ENCODE results near the gene MYO1H. TPM values are rescaled to one million over a fixed set of nuclear protein-coding genes. Genes with fewer than 3 reads are reported as not detected.

The MYO1H gene
- total RNA-seq, 1 experiment from 2014 or later, result not detected

- in situ Hi-C loops (cut with HindIII; ENCODE audit: low pct_unique_long_range_greater_than_20kb, low sequenced_read_pairs), result no loop called here
- no peak for DNase-seq (ENCODE audit: low read depth)
Measured at GRCh38 chr12:109476807-109477184, 129.1 kb downstream of the MYO1H start.

- DNase-seq (ENCODE audit: low read depth), result peak; percentile 77
- in situ Hi-C loops (cut with HindIII; ENCODE audit: low pct_unique_long_range_greater_than_20kb, low sequenced_read_pairs), result no loop called here
Measured at GRCh38 chr12:109477185-109477962, 129.7 kb downstream of the MYO1H start, which contains the start of the genes KCTD10 and UBE3B. TSS of gene KCTD10 (minus strand) at chr12:109477300. CDS start at chr12:109477262, 38 bp downstream. TSS of gene UBE3B (plus strand) at chr12:109477634. CDS start at chr12:109483552, 5,918 bp downstream.

- no peak for DNase-seq (ENCODE audit: low read depth)
- in situ Hi-C loops (cut with HindIII; ENCODE audit: low pct_unique_long_range_greater_than_20kb, low sequenced_read_pairs), result no loop called here
Measured at GRCh38 chr12:109477963-109478315, 130.2 kb downstream of the MYO1H start.

GRCh38 chr12:109479761-109480160 lies 132.1 kb downstream of the MYO1H start:
- DNase-seq (ENCODE audit: low read depth), result no peak
- in situ Hi-C loops (cut with HindIII; ENCODE audit: low pct_unique_long_range_greater_than_20kb, low sequenced_read_pairs), result no loop called here

- DNase-seq (ENCODE audit: low read depth), result no peak
- in situ Hi-C loops (cut with HindIII; ENCODE audit: low pct_unique_long_range_greater_than_20kb, low sequenced_read_pairs), result no loop called here
Measured at GRCh38 chr12:109480356-109480755, 132.7 kb downstream of the MYO1H start.

GRCh38 chr12:109481863-109482262 lies 134.2 kb downstream of the MYO1H start:
- no peak for DNase-seq (ENCODE audit: low read depth)
- in situ Hi-C loops (cut with HindIII; ENCODE audit: low pct_unique_long_range_greater_than_20kb, low sequenced_read_pairs), result no loop called here

- no peak for DNase-seq (ENCODE audit: low read depth)
- in situ Hi-C loops (cut with HindIII; ENCODE audit: low pct_unique_long_range_greater_than_20kb, low sequenced_read_pairs), result no loop called here
Measured at GRCh38 chr12:109482491-109482890, 134.8 kb downstream of the MYO1H start.

GRCh38 chr12:109482894-109483293 lies 135.2 kb downstream of the MYO1H start:
- no peak for DNase-seq (ENCODE audit: low read depth)
- in situ Hi-C loops (cut with HindIII; ENCODE audit: low pct_unique_long_range_greater_than_20kb, low sequenced_read_pairs), result no loop called here

- in situ Hi-C loops (cut with HindIII; ENCODE audit: low pct_unique_long_range_greater_than_20kb, low sequenced_read_pairs), result no loop called here
- no peak for DNase-seq (ENCODE audit: low read depth)
Measured at GRCh38 chr12:109483346-109483745, 135.6 kb downstream of the MYO1H start.

GRCh38 chr12:109485201-109485600 lies 137.5 kb downstream of the MYO1H start:
- in situ Hi-C loops (cut with HindIII; ENCODE audit: low pct_unique_long_range_greater_than_20kb, low sequenced_read_pairs), result no loop called here
- no peak for DNase-seq (ENCODE audit: low read depth)

GRCh38 chr12:109487181-109488050 lies 139.7 kb downstream of the MYO1H start:
- no peak for DNase-seq (ENCODE audit: low read depth)
- in situ Hi-C loops (cut with HindIII; ENCODE audit: low pct_unique_long_range_greater_than_20kb, low sequenced_read_pairs), result no loop called here

GRCh38 chr12:109488051-109488665 lies 140.5 kb downstream of the MYO1H start:
- in situ Hi-C loops (cut with HindIII; ENCODE audit: low pct_unique_long_range_greater_than_20kb, low sequenced_read_pairs), result no loop called here
- DNase-seq (ENCODE audit: low read depth), result no peak

GRCh38 chr12:109489016-109489954 lies 141.6 kb downstream of the MYO1H start:
- in situ Hi-C loops (cut with HindIII; ENCODE audit: low pct_unique_long_range_greater_than_20kb, low sequenced_read_pairs), result no loop called here
- DNase-seq (ENCODE audit: low read depth), result no peak

GRCh38 chr12:109489955-109490565 lies 142.4 kb downstream of the MYO1H start:
- in situ Hi-C loops (cut with HindIII; ENCODE audit: low pct_unique_long_range_greater_than_20kb, low sequenced_read_pairs), result no loop called here
- no peak for DNase-seq (ENCODE audit: low read depth)

- in situ Hi-C loops (cut with HindIII; ENCODE audit: low pct_unique_long_range_greater_than_20kb, low sequenced_read_pairs), result no loop called here
- DNase-seq (ENCODE audit: low read depth), result no peak
Measured at GRCh38 chr12:109491671-109492070, 144.0 kb downstream of the MYO1H start.

- in situ Hi-C loops (cut with HindIII; ENCODE audit: low pct_unique_long_range_greater_than_20kb, low sequenced_read_pairs), result no loop called here
- no peak for DNase-seq (ENCODE audit: low read depth)
Measured at GRCh38 chr12:109492371-109492770, 144.7 kb downstream of the MYO1H start.

GRCh38 chr12:109493090-109493489 lies 145.4 kb downstream of the MYO1H start:
- DNase-seq (ENCODE audit: low read depth), result no peak
- in situ Hi-C loops (cut with HindIII; ENCODE audit: low pct_unique_long_range_greater_than_20kb, low sequenced_read_pairs), result no loop called here
